Embryonic facial prominence (tissue), 1 donor: ENCODE results near the gene EFHC2.
A peak's percentile ranks its signal among the peaks of the same experiment; 100 is the strongest.
"Not testable (repeated sequence)": the region's sequence is repeated elsewhere in the genome, so short reads cannot be mapped to it uniquely, and the experiment has no call there.

ENCODE experiments used
- DNase-seq: peaks from one replicate; pipeline ENCODE4 v3.0.0-alpha.2; 2016; ENCODE audit errors: extremely low spot score

EFHC2 gene

DNA sequence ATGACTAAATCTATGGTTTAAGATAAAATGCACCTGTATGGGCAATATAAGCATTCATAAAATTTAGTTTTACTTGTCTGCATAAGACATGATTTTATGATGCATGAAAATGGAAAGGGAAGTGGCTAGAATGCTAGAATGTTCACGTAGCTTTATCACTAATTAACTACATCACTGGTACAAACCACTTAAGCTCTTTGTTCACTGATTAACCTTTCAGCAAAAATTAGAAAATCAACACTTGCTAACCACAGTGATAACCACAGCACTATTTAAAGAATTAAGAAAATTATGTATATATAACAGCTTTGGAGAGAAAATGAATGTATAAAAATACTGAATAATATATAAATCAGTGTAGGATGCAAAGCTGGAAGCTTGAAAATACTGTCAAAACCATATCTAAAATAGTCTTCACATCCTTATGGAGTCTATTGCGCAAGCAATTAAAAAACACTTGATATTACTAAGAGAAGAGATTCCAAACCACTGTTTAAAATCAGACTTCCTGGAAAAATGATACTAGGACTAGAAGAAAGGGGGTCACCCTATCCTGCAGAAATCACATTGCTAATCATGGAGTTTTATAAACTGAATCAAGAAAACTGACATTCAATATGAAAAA lies 51.9 kb downstream of the EFHC2 start:
- DNase-seq, result no peak

DNA sequence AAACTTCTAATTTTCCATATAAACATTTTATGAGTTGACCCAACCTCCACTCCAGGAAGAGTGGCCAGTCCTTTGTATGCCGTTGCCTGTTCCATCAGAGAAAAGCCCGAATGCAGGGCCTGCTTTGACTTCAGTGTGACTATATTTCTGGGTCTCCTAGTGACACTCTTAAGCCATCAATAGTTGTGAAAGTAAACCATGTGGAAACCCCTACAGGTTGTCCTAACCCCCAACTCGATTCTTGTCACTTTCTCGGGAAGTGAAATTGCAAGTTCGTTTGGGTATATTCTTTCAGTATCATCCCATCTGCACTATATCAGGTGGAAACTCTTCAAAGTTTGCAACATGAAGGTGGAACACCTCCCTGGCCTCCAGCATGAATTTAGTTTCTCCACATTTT lies 52.8 kb downstream of the EFHC2 start:
- no peak for DNase-seq

DNA sequence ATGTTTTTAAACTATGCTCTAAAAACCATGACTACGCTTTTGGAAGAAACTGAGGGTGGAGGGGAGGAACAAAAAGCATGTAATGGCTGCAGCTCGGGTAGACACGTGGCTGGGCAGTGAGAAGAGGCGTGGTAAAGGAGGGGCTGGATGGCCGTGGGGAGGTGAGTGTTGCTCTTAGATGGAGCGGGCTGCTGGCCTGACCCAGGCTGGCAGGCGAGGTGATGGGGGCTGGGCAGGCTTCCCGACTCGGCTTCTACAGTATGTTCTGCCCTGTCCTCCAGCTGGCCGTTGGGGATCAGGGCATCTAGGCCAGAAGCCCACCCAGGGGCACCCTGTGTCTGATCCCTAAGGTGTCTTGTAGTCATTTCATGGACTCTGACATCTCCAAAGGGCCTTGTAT lies 60.7 kb downstream of the EFHC2 start:
- DNase-seq, result no peak

DNA sequence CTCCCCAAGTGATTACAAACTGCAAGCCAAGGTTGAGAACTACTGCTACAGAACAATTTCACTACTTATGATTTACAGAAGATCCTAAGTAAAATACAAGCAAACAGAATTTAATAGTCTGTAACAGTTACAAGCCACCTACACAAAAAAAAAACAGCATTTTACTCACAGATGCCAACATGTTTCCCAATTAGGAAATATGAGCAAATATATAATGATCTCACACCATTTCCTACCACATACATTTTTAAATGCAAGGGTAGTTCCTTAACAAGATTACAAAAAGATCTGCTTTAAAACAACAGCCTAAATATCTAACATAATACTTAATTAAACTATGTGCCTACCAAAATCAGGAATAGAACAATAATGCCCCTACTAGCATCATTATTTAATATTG lies 63.4 kb downstream of the EFHC2 start:
- DNase-seq, result no peak

DNA sequence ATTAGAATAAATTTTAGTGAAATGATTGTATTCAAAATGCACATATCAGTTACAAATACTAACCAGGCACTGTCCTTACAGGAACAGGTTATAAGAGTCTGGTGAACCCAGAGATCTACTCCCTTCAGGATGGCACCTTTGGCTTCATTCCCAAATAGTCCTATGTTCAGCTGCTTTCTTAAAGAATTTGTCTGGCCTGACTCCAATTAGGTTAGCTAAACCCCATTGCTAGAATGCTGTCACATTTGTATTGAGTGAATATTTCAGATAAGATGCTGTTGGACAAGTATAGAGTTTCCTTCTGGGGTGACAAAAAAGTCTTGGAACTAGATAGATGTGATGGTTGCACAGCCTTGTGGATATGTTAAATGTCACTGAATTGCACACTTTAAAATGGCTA lies 69.4 kb downstream of the EFHC2 start:
- no peak for DNase-seq

DNA sequence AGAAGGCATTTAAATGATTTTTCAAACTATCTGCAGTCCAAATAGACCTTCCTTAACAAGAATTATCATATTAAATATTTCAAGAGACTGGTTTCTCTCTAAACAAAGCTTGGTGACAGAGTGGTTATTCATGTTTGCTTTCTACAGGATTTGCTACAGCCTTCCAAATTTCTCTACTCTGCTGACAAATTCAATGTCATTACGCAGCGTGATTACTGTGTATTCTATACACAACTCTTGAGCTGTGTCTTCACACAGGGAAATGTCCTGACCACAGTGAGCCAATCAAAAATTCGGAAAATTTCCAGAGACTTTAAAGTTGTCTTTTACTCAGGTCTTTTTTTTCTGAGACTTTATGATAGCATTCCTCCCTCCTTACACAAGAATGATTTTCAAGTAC lies 75.6 kb downstream of the EFHC2 start:
- no peak for DNase-seq

DNA sequence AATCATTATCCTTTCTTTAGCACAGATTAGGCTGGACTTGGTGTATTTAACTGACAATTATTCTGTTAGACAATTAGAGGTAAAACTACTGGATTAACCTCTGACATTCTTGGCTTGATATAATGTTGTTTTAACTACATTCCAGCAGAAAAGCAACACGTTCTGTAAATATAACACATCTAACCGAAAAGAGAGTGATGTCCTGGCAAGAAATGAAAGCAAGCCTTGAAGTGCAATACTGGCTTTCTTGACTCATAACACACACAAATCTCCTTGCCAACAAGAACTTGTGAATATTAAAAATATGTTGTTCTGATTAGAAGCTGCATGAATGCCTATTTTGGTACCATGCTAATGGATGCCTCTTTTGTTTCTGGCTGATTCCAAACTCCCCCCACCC lies 76.4 kb downstream of the EFHC2 start:
- DNase-seq, result no peak

DNA sequence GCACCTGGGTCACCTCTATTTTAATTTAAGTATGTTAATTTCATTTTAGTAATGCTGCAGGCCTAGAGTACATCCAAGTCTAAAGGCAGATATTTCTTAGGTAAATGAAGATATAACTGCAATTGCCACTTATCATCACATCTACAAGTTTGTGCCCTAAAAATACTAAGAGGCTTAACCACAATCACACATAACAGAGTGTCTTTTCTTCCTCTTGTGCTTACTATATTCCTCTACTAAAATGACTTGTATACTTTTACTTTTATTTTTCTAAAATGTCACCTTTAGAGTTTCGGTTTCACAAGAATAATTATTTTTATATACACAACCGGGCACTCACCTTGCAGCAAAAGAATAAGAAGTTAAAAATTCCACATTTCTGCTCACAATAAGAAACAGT lies 77.9 kb downstream of the EFHC2 start:
- no peak for DNase-seq

DNA sequence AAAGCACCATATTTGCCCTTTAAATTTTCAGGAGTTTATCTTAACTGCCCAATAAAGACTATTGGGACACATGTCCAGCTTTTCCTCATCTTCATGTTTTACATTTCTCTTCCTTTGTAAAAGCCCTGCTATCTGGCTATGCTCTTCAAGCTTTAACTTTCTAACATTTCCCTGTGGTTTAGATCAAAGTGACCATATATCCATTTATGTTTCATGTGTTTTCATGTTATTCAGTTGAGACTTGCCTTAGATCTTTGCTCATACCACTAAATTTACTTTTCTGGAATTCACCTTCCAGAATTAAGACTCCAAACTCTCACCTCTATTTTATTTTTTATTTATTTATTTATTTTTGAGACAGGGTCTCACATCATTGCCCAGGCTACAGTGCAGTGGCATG lies 78.5 kb downstream of the EFHC2 start:
- DNase-seq, result no peak

DNA sequence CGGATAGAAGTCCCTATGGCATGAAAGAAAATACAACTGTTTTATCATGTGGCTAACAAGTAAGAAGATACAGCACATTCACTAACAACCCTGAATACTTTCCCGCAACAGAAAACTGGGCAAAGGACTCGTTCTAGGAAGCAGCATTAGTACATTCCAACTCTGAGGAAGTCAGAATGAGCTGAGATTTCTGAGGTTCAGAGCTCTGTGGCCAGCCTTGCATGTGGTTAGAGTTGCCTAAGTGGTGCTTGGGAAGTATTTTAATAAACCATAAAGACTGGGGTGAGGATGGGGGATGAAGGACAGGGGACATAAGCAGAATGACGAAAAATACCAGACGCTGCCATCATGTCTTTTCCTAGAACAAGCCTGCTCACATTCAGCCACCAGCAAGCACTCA lies 82.2 kb downstream of the EFHC2 start:
- DNase-seq, result no peak

DNA sequence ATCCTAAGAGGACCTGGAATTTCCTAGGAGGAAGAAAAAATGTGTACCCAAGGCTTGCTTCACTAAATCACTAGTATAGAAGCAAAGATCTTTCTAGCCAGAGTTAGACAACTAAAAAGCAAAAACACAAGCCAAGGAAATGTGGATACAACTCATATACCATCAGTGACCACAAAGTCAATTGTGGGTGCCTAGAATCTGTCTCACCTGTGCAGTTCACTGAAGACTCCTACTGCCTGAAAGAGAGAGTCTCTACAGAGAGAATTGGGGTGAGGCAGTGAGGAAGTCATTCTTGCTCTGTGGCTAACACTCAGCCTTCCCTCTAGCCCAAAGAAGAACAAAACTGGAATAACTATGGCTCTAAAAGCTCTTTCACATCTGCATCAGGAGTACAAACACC lies 82.9 kb downstream of the EFHC2 start:
- DNase-seq, result no peak

DNA sequence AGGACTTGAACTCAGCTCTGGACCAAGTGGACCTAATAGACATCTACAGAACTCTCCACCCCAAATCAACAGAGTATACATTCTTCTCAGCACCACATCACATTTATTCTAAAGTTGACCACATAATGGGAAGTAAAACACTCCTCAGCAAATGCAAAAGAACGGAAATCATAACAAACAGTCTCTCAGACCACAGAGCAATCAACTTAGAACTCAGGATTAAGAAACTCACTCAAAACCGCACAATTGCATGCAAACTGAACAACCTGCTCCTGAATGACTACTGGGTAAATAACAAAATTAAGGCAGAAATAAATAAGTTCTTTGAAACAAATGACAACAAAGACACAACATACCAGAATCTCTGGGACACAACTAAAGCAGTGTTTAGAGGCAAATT lies 87.7 kb downstream of the EFHC2 start:
- DNase-seq, result not testable (repeated sequence)

DNA sequence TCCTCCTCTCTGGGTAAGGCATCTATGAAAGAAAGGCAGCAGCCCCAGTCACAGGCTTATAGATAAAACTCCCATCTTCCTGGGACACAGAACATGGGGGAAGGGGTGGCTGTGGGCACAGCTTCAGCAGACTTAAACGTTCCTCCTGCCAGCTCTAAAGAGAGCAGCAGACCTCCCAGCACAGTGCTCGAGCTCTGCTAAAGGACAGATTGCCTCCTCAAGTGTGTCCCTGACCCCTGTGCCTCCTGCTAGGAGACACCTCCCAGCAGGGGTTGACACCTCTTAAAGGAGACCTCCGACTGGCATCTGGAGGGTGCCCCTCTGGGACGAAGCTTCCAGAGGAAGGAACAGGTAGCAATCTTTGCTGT lies 89.9 kb downstream of the EFHC2 start:
- DNase-seq, result no peak

DNA sequence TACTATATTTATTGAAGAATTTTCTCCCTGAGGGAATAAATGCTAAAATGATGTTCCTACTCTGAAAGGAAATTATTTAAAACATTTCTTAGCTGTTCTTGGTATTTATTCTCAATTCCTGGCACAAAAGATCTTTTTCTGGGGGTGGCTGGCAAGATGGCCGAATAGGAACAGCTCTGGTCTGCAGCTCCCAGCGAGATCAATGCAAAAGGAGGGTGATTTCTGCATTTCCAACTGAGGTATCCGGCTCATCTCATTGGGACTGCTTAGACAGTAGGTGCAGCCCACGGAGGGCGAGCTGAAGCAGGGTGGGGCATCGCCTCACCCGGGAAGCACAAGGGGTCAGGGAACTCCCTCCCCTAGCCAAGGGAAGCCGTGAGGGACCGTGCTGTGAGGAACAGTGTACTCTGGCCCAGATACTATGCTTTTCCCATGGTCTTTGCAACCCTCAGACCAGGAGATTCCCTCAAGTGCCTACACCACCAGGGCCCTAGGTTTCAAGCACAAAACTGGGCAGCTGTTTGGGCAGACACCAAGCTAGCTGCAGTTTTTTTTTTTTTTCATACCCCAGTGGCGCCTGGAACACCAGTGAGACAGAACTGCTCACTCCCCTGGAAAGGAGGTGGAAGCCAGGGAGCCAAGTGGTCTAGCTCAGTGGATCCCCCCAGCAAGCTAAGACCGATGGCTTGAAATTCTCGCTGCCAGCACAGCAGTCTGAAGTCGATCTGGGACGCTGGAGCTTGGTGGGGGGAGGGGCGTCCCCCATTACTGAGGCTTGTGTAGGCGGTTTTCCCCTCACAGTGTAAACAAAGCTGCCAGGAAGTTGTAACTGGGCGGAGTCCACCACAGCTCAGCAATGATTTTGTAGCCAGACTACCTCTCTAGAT lies 90.5 kb downstream of the EFHC2 start:
- not testable (repeated sequence) for DNase-seq

DNA sequence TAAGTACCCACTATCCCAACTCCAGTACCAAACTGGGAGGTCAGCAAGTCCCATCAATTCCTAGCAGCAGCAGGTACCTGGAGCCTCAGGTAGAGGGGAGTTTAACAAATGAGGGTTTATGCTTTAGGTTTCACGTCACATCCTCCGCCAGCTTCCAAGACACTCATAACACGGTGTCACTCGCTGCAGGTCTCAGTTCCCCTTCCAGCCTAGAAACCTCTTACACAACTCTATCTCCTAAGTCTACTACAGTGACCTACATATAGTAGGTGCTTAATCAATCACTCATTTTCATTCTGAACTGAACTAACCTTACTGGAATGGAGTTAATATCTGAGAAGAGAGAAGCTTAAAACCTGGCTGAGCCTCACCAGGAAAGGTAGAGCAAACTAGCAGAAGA lies 96.0 kb downstream of the EFHC2 start:
- no peak for DNase-seq

DNA sequence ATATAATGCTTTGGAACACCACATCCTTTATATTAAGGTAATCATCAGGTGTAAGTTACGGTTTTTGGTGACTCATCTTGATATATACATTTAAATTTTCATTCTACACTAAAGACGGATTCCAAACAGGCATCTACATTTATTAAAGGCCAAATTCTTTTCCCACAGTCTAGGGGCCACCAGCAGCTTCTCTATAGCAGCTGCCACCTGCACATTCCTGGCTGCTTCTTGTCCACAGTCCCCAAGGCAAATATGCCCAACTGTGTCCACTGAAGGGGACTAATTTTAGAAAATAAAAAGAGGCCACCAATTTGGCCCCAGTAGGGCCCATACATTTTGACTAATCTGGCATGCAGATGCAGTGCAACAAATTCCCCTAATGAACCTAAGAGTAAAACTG lies 96.6 kb downstream of the EFHC2 start:
- no peak for DNase-seq

DNA sequence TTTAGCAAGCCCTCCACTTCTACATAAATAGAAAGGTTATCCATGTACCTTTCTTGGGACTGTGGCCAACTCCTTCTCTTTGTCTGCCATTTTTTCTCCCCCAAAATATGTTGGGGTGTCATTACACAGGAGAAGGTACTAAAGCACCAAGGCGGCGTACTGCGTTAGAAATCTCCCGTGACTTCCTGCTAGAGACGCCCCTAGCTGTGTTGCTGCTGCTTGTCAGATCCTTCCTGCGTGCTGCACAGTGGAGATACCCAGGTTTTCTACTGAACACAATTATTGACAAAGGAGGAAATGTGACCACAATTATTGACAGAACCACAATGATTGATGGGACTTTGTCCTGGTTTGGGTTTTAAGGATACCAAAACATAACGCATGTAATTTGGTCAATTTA lies 97.7 kb downstream of the EFHC2 start:
- DNase-seq, result no peak

DNA sequence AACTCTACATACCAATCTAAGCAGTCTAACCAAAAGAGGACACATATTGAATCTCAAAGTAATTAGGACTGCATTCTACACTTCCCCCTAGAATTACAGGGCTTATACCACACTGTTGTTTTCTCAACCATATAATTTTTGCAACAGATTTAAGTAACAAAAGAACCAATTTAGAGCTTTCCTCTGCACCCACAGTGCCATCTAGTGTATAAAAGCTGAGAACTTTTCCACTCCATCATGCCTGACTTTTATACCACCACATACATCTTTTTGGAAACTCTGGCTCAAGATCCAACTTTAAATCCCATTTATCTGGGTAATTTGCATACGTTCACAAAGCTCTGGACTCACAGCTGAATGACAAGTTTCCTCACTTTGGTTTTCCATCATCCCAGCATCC lies 99.5 kb downstream of the EFHC2 start:
- peak; percentile 5 for DNase-seq

DNA sequence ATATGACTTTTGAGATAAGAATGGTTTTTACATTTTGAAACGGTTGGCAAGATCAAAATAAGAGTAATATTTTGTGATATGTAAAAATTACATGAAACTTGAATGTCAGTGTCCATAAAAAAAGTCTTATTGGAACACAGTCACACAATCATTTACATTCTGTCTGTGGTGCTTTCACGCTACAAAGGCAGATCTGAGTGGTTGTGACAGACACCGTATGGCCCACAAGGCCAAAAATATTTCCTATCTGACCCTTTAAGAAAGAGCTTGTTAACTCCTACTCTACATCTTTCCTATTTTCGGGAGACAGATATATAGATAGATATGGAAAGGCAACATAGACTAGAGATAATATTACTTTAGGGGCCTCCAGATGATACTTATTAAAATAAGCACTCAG lies 101.9 kb downstream of the EFHC2 start:
- no peak for DNase-seq

DNA sequence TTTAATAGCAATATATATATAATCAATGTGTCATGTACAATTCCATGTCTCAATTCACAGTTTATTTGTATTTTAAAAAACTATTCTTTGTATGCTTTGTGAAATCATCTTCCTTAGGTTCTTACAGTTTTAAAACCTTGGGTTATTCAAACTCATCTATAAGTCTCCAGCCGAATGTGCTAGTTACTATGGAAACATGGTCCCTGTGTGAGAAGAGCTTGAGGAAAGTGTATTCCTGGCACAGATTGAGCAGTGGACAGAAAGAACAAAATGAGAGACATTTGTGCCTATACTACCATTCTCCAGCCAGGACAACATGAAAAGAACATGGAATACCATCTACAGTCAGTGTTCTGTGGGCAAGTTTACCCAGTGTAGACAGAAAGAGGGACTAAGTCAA lies 103.4 kb downstream of the EFHC2 start:
- no peak for DNase-seq

DNA sequence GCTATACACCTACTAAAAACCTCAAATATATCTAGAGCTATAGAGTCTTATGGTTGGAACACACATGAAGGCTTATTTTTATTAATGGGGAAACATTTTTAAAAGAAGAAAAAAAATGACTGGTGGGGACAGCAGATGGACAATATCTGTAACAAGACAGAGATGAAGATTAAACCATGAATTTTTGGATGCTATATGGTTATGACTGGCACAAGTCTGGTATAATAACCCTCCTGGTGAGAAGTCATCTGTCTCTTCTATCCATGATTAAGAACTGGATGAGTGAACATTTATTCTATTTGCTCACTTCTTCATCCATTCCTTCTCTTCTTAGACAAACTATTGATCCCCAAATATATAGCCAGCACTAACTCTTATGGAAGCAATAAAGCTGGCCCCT lies 104.4 kb downstream of the EFHC2 start:
- no peak for DNase-seq

DNA sequence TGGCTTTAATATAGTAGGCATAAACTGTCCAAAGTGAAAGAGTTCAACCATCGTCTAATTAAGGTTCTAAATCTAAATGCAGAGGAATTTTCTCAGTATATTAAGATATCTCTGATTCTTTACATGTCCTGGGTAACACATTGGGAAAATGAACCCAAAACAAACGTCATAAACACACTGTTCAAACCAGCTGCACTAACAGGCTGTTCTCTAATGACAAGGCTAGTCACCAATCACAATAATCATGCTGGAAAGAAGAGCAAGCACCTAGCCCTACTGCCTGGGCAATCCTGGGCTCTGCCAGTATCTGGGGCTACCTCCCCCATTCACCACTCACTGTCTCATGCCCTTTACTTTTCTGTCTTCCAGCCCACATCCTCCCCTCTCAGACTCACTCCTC lies 107.9 kb downstream of the EFHC2 start:
- DNase-seq, result no peak

DNA sequence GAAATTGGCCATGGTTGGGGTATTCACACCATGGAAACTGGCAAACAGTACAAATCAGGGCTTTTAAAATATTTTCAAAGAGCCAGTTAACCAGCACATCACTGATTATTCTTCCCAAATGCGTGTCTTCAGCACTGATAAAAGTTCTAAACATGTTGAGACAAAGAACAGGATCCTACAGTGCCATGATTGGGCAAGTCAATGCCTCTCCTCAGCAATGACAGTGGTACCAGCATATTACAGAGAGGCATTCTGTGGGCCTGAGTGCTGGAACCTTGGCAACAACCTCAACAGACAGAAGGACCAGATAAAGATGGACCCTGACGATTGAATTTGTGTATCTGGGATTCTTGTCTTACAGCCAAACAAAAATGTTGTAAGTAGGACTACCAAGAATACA lies 108.9 kb downstream of the EFHC2 start:
- DNase-seq, result no peak

DNA sequence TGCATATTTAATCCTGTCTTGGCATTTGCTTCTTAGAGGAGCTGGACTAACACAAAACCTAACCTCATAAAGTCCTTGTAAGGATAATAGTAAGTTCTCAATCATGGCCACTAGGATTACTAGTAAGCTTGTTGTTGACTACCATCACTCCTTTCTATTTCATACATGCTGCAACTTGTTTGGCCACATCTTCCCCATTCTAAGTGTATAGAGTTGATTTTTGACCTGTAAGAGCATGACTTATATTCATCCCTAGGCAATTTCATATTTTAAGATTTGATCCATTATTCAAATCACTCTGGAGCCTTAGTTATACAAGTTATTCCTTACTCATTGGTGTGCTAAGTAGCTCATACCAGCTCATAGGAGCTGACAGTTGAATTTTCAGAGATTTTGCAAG lies 109.4 kb downstream of the EFHC2 start:
- no peak for DNase-seq
